RWPE2 (cell line): ENCODE data around the gene RPS3.

ENCODE experiments used
- ATAC-seq: fragments of 200-7000 bp; cut with Tn5 transposase; 3 replicates; pipeline ENCODE4 v1.9.1; 2021; ENCODE audit warnings: low read depth
- DNase-seq: peaks from one replicate; pipeline ENCODE4 v3.0.0-alpha.2; 2020; ENCODE audit warnings: low spot score
- H3K27ac ChIP-seq: fragments of 450-650 bp; 2 replicates; pipeline ENCODE4 v1.5.1; 2017; ENCODE audit warnings: mild to moderate bottlenecking; ENCODE audit not compliant: poor library complexity, severe bottlenecking
- H3K27me3 ChIP-seq: fragments of 250-450 bp; sonication (Bioruptor Pico); 2 replicates; pipeline ENCODE4 v1.5.1; 2021; ENCODE audit warnings: mild to moderate bottlenecking, moderate library complexity; ENCODE audit not compliant: insufficient read depth, poor library complexity, severe bottlenecking
- H3K36me3 ChIP-seq: fragments of 250-450 bp; sonication (Bioruptor Pico); 2 replicates; pipeline ENCODE4 v1.5.1; 2020; ENCODE audit warnings: low read depth, mild to moderate bottlenecking, moderate library complexity
- H3K4me1 ChIP-seq: fragments of 250-450 bp; sonication (Bioruptor Pico); 2 replicates; pipeline ENCODE4 v1.5.1; 2021; ENCODE audit warnings: mild to moderate bottlenecking, moderate library complexity; ENCODE audit not compliant: insufficient read depth, poor library complexity, severe bottlenecking
- H3K4me3 ChIP-seq: fragments of 250-450 bp; sonication (Bioruptor Pico); 2 replicates; pipeline ENCODE4 v1.5.1; 2021; ENCODE audit warnings: mild to moderate bottlenecking, moderate library complexity; ENCODE audit not compliant: severe bottlenecking
- H3K9me3 ChIP-seq: fragments of 250-450 bp; sonication (Bioruptor Pico); 2 replicates; pipeline ENCODE4 v1.5.1; 2021; ENCODE audit warnings: mild to moderate bottlenecking, moderate library complexity; ENCODE audit not compliant: severe bottlenecking
- TF ChIP-seq, protein P1 (sequence below): fragments of 450-650 bp; IDR thresholded peaks from one replicate; pipeline ENCODE4 v1.5.1; 2017; ENCODE audit warnings: mild to moderate bottlenecking, moderate library complexity; ENCODE audit not compliant: poor library complexity, severe bottlenecking

Gene RPS3

DNA sequence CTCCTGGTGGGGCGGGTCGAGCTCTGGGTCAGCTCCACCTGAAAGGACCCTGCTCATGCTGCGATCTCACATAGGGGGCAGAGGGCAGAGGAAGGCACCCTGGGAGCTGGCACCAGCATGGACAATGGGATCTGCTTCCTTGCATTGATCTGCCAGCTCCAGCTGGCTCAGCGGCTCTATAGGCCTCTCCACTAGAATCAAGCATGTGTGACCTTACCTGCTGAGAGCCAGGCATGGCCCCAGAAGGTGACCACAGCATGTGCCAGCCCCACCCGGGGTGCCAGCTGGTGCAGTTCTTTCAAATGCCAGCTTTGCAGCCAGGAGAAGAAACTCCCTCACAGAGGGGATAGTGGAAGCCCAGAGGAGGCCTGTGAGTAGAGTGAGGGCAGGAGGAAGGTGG is 55.7 kb downstream of the RPS3 start:
- H3K27ac ChIP-seq: no peak overlapping the region
- H3K27me3 ChIP-seq: no peaks in the 10 kb centered on the region
- no peaks in the 10 kb centered on the region for H3K9me3 ChIP-seq
- DNase-seq (no peak), ATAC-seq (no peak)
- no peak overlapping the region for H3K4me3 ChIP-seq
- TF ChIP-seq, protein P1, sequence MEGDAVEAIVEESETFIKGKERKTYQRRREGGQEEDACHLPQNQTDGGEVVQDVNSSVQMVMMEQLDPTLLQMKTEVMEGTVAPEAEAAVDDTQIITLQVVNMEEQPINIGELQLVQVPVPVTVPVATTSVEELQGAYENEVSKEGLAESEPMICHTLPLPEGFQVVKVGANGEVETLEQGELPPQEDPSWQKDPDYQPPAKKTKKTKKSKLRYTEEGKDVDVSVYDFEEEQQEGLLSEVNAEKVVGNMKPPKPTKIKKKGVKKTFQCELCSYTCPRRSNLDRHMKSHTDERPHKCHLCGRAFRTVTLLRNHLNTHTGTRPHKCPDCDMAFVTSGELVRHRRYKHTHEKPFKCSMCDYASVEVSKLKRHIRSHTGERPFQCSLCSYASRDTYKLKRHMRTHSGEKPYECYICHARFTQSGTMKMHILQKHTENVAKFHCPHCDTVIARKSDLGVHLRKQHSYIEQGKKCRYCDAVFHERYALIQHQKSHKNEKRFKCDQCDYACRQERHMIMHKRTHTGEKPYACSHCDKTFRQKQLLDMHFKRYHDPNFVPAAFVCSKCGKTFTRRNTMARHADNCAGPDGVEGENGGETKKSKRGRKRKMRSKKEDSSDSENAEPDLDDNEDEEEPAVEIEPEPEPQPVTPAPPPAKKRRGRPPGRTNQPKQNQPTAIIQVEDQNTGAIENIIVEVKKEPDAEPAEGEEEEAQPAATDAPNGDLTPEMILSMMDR: no peak
- H3K4me1 ChIP-seq: no peaks in the 10 kb centered on the region
- no peaks in the 10 kb centered on the region for H3K36me3 ChIP-seq
